Aorta (tissue), 5 donors: ENCODE results near the gene CCNF. TPM values are rescaled to one million over a fixed set of nuclear protein-coding genes. Genes with fewer than 3 reads are reported as not detected.

Source experiments
- ATAC-seq: fragments of 200-7000 bp; cut with Tn5 transposase; one replicate; pipeline ENCODE4 v1.9.1; 2022; ENCODE audit warnings: moderate library complexity; ENCODE audit not compliant: low FRiP score
- DNase-seq, 2 donors: peaks; one replicate each; pipeline ENCODE4 v3.0.0-alpha.2; 2020
- H3K27ac ChIP-seq, 2 donors: one replicate each; pipeline ENCODE4 v1.5.1; 2013; ENCODE audit warnings: low read length in 2 of 2, mild to moderate bottlenecking in 2 of 2, moderate library complexity in 2 of 2, control low read depth in 1 of 2, inconsistent platforms in 1 of 2, low read depth in 1 of 2
- H3K27me3 ChIP-seq, 2 donors: one replicate each; pipeline ENCODE4 v1.6.1; 2013; ENCODE audit warnings: control low read depth in 1 of 2, low read length in 1 of 2, mild to moderate bottlenecking in 1 of 2, moderate library complexity in 1 of 2; ENCODE audit not compliant: insufficient read depth in 2 of 2, control insufficient read depth in 1 of 2
- H3K36me3 ChIP-seq, 2 donors: one replicate each; pipeline ENCODE4 v1.6.1; 2013; ENCODE audit warnings: control low read depth in 1 of 2, low read length in 1 of 2, mild to moderate bottlenecking in 1 of 2; ENCODE audit not compliant: insufficient read depth in 2 of 2, control insufficient read depth in 1 of 2
- H3K4me1 ChIP-seq, 2 donors: one replicate each; pipeline ENCODE4 v1.6.1; 2013; ENCODE audit warnings: low read length in 2 of 2, control low read depth in 1 of 2, mild to moderate bottlenecking in 1 of 2, moderate library complexity in 1 of 2; ENCODE audit not compliant: insufficient read depth in 2 of 2, control insufficient read depth in 1 of 2
- H3K4me3 ChIP-seq, 2 donors: one replicate each; pipeline ENCODE4 v1.5.1; 2013; ENCODE audit warnings: low read length in 2 of 2, control low read depth in 1 of 2, mild to moderate bottlenecking in 1 of 2
- H3K9me3 ChIP-seq: one replicate; pipeline ENCODE4 v1.6.1; 2013; ENCODE audit warnings: mild to moderate bottlenecking, low read length; ENCODE audit not compliant: control insufficient read depth
- WGBS, 2 donors: extraction: QIAGEN DNeasy Blood & Tissue Kit; methylation state at CpG; one replicate each; pipeline ENCODE4 v1.1.7; 2013; 5-methylcytosine and 5-hydroxymethylcytosine counted together
- intact Hi-C, 2 donors: fragments of 100-400 bp; cut with DNase I; formaldehyde crosslinking; loops; one replicate each; pipeline versions ENCODE4 v1.14.2 to v1.15.0; 2022
- microRNA-seq, 2 donors: library from miRNA; unstranded; fragments of <30 nt; microRNA quantifications; one replicate each; pipeline ENCODE4 v1.2.0, GENCODE V29; 2020
- polyA plus RNA-seq, 2 donors: library from polyadenylated mRNA; stranded (reverse); fragments of 200-250 nt; gene quantifications; one replicate each; pipeline ENCODE4 v1.2.3, GENCODE V29; 2013
- total RNA-seq, 2 donors: library from RNA; stranded (reverse); fragmentation: NEBNext Ultra II Directional; extraction: Animal tissue kit (Norgen Biotek cat#: 25700); gene quantifications; one replicate each; pipeline ENCODE4 v1.2.1, GENCODE V29; 2021
- donor health status: healthy with polysubstance abuse.
- donor health status: Bipolar disorder and iron deficiency.
- donor health status: DM: no; HTN: no; CAD: no.
- donor health status: DM: no; HTN: no; CAD: no.
- donor health status: DM: yes; HTN: yes; CAD: no.

The CCNF gene
- total and polyA plus RNA-seq, 4 donors = 0.33 to 3.6 (median 0.83) TPM

DNA sequence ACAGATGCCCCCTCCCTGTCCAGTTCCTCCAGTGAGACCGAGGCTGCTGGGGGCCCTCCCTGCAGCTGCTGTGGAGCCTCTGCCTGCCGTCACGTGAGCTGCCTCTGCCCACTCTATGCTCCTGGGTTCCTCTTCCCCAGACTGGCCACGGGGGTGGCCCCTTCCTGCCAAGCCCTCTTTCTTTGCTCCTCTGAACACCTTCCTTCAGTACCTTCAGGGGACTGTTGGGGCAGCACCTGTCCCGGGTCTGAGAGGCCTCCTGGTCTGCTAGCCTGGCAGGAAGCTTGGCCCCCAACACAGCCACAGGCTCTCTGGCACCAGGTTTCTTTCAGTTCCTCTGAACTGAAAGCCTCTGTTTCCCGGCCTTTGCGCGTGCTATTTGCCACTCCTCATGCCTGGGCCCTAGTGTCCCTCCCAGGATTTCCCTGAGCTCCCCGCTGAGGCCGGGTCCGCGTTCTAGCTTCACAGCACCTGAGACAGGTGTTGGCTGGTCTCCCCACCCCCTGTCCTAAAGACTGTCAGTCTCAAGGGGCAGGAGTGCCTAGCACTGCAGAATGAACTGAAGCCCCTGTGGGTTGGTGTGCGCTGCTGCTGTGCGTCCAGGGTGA is 77.9 kb downstream of the CCNF start:
- intact Hi-C loops = no loop called here

GRCh38 chr16:2507665-2508064 is 78.4 kb downstream of the CCNF start:
- DNase-seq (peak in 1 of 2 donors; percentile 86), ATAC-seq (no peak)
- WGBS, 2 donors = 88 to 89% methylated on average over 11 of the region's 11 CpGs
- Histone ChIP-seq H3K27me3 (no peaks in the 10 kb centered on the region), H3K4me1 (no peaks in the 10 kb centered on the region), H3K4me3 (no peak overlapping the region), H3K9me3 (no peaks in the 10 kb centered on the region), H3K36me3 (no peaks in the 10 kb centered on the region), H3K27ac (no peak overlapping the region)
- intact Hi-C loops = no loop called here

More for the DNA sequence above, 77.9 kb downstream of the CCNF start:
- H3K27ac ChIP-seq = no peak overlapping the region
- no peaks in the 10 kb centered on the region for H3K36me3 ChIP-seq
- H3K4me1 ChIP-seq = no peaks in the 10 kb centered on the region
- 81 to 84% methylated on average over 14 of the region's 14 CpGs for WGBS, 2 donors
- H3K4me3 ChIP-seq = no peak overlapping the region
- peak in 1 of 2 donors; percentile 84 for DNase-seq
- no peaks in the 10 kb centered on the region for H3K9me3 ChIP-seq
- no peak for ATAC-seq
- H3K27me3 ChIP-seq = no peaks in the 10 kb centered on the region

Small RNA genes lying within 50 kb of the gene (microRNA-seq; reads per million reads assigned to microRNA genes)
- gene MIR6767 = 0 reads per million in 2 donors
- 0 reads per million in 2 donors for gene MIR6768

Other genes with a start within 250 kb of the CCNF start
- under 1 TPM in 1 of 2 donors, not detected in 1; 0.15 TPM for gene CASKIN1, start 232.8 kb upstream of the CCNF start, total RNA-seq
- under 1 TPM; 0.13 to 0.28 TPM for gene CASKIN1, start 232.8 kb upstream of the CCNF start, polyA plus RNA-seq
- 10 to 100 TPM; 14.1 to 19.9 TPM for gene MLST8, start 224.0 kb upstream of the CCNF start, total RNA-seq
- gene MLST8, start 224.0 kb upstream of the CCNF start, polyA plus RNA-seq = 10 to 100 TPM; 23.7 to 50.7 TPM
- 1 to 10 TPM; 3.4 to 6.0 TPM for gene BRICD5, start 218.6 kb upstream of the CCNF start, total RNA-seq
- 10 to 100 TPM in 1 of 2 donors, under 1 TPM in 1; 0.88 to 36.1 TPM for gene BRICD5, start 218.6 kb upstream of the CCNF start, polyA plus RNA-seq
- gene PGP, start 214.6 kb upstream of the CCNF start, total RNA-seq = 1 to 10 TPM; 8.9 to 9.1 TPM
- 10 to 100 TPM in 1 of 2 donors, 1 to 10 TPM in 1; 7.3 to 15.4 TPM for gene PGP, start 214.6 kb upstream of the CCNF start, polyA plus RNA-seq
- gene E4F1, start 205.9 kb upstream of the CCNF start, total RNA-seq = 10 to 100 TPM; 17.3 to 21.5 TPM
- 10 to 100 TPM; 12.9 to 75.7 TPM for gene E4F1, start 205.9 kb upstream of the CCNF start, polyA plus RNA-seq
- 1 to 10 TPM in 1 of 2 donors, under 1 TPM in 1; 0.39 to 1.1 TPM for gene DNASE1L2, start 193.0 kb upstream of the CCNF start, total RNA-seq
- 1 to 10 TPM in 1 of 2 donors, under 1 TPM in 1; 0.38 to 1.1 TPM for gene DNASE1L2, start 193.0 kb upstream of the CCNF start, polyA plus RNA-seq
- 10 to 100 TPM; 28.4 to 31.3 TPM for gene ECI1, start 177.9 kb upstream of the CCNF start, total RNA-seq
- 10 to 100 TPM; 63.0 to 66.0 TPM for gene ECI1, start 177.9 kb upstream of the CCNF start, polyA plus RNA-seq
- gene RNPS1, start 161.3 kb upstream of the CCNF start, total RNA-seq = 10 to 100 TPM; 95.5 to 98.4 TPM
- 100 to 1,000 TPM in 1 of 2 donors, 10 to 100 TPM in 1; 96.4 to 101 TPM for gene RNPS1, start 161.3 kb upstream of the CCNF start, polyA plus RNA-seq
- gene ABCA3, start 88.7 kb upstream of the CCNF start, total RNA-seq = 10 to 100 TPM; 11.7 to 19.3 TPM
- gene ABCA3, start 88.7 kb upstream of the CCNF start, polyA plus RNA-seq = 1 to 10 TPM; 2.6 to 7.6 TPM
- under 1 TPM; 0.62 to 0.84 TPM for gene TEDC2, start 30.7 kb downstream of the CCNF start, total RNA-seq
- 1 to 10 TPM in 1 of 2 donors, under 1 TPM in 1; 0.38 to 1.6 TPM for gene TEDC2, start 30.7 kb downstream of the CCNF start, polyA plus RNA-seq
- under 1 TPM in 1 of 2 donors, not detected in 1; 0.42 TPM for gene NTN3, start 41.9 kb downstream of the CCNF start, total RNA-seq
- not detected for gene NTN3, start 41.9 kb downstream of the CCNF start, polyA plus RNA-seq
- gene TBC1D24, start 45.7 kb downstream of the CCNF start, total RNA-seq = 10 to 100 TPM in 1 of 2 donors, 1 to 10 TPM in 1; 6.9 to 15.6 TPM
- gene TBC1D24, start 45.7 kb downstream of the CCNF start, polyA plus RNA-seq = 1 to 10 TPM in 1 of 2 donors, under 1 TPM in 1; 0.38 to 3.0 TPM
- gene ATP6V0C, start 84.5 kb downstream of the CCNF start, total RNA-seq = 100 to 1,000 TPM; 116 to 119 TPM
- 100 to 1,000 TPM in 1 of 2 donors, 10 to 100 TPM in 1; 67.9 to 108 TPM for gene ATP6V0C, start 84.5 kb downstream of the CCNF start, polyA plus RNA-seq
- gene AMDHD2, start 90.9 kb downstream of the CCNF start, total RNA-seq = 10 to 100 TPM; 22.0 to 44.6 TPM
- 10 to 100 TPM; 19.5 to 48.6 TPM for gene AMDHD2, start 90.9 kb downstream of the CCNF start, polyA plus RNA-seq
- not detected for gene CEMP1, start 102.0 kb downstream of the CCNF start, total RNA-seq
- gene CEMP1, start 102.0 kb downstream of the CCNF start, polyA plus RNA-seq = 1 to 10 TPM in 1 of 2 donors, under 1 TPM in 1; 0.38 to 1.2 TPM
- gene PDPK1, start 108.6 kb downstream of the CCNF start, total RNA-seq = 10 to 100 TPM; 43.0 to 46.4 TPM
- gene PDPK1, start 108.6 kb downstream of the CCNF start, polyA plus RNA-seq = 10 to 100 TPM; 12.7 to 17.9 TPM